KMS-11 (cell line): ENCODE data around the gene PLAGL2.

Experiments
- H2AFZ ChIP-seq: fragments of 200-600 bp; sonication (generic); 2 replicates; pipeline ENCODE4 v1.6.1; 2016; ENCODE audit warnings: antibody characterized with exemption, mixed run types, low read depth
- H3K27ac ChIP-seq: fragments of 200-600 bp; sonication (generic); 2 replicates; pipeline ENCODE4 v1.6.1; 2016; ENCODE audit warnings: mild to moderate bottlenecking, mixed run types
- H3K27me3 ChIP-seq: fragments of 200-600 bp; sonication (generic); 2 replicates; pipeline ENCODE4 v1.6.1; 2017; ENCODE audit warnings: mild to moderate bottlenecking, low read depth, mixed run types, moderate library complexity; ENCODE audit not compliant: insufficient read depth
- H3K36me3 ChIP-seq: fragments of 200-600 bp; sonication (generic); 2 replicates; pipeline ENCODE4 v1.6.1; 2017; ENCODE audit warnings: mild to moderate bottlenecking, mixed run types; ENCODE audit not compliant: insufficient read depth
- H3K4me1 ChIP-seq: fragments of 200-600 bp; sonication (generic); 2 replicates; pipeline ENCODE4 v1.6.1; 2016; ENCODE audit warnings: mild to moderate bottlenecking, low read depth, mixed run types; ENCODE audit not compliant: poor library complexity, severe bottlenecking
- H3K4me2 ChIP-seq: fragments of 200-600 bp; sonication (generic); 2 replicates; pipeline ENCODE4 v1.7.0; 2016; ENCODE audit warnings: mild to moderate bottlenecking, mixed run types
- H3K4me3 ChIP-seq: fragments of 200-600 bp; sonication (generic); IDR thresholded peaks from 2 replicates; pipeline ENCODE4 v1.6.1; 2017; ENCODE audit warnings: low read depth, low read length, mixed read lengths; ENCODE audit not compliant: insufficient read depth
- H3K79me2 ChIP-seq: fragments of 200-600 bp; sonication (generic); 2 replicates; pipeline ENCODE4 v1.6.1; 2016; ENCODE audit warnings: low read depth, mixed run types; ENCODE audit not compliant: insufficient read depth
- H3K9ac ChIP-seq: fragments of 200-600 bp; sonication (generic); 2 replicates; pipeline ENCODE4 v1.6.1; 2016; ENCODE audit warnings: mild to moderate bottlenecking, mixed run types
- H4K20me1 ChIP-seq: fragments of 200-600 bp; sonication (generic); 2 replicates; pipeline ENCODE4 v1.6.1; 2016; ENCODE audit warnings: mild to moderate bottlenecking, mixed run types; ENCODE audit not compliant: insufficient read depth
- CTCF ChIP-seq: fragments of 200-600 bp; sonication (generic); conservative IDR thresholded peaks from 2 replicates; pipeline ENCODE4 v1.6.1; 2017; ENCODE audit warnings: low read depth, mild to moderate bottlenecking, antibody characterized with exemption, low read length, moderate library complexity, mixed read lengths

Gene PLAGL2

DNA sequence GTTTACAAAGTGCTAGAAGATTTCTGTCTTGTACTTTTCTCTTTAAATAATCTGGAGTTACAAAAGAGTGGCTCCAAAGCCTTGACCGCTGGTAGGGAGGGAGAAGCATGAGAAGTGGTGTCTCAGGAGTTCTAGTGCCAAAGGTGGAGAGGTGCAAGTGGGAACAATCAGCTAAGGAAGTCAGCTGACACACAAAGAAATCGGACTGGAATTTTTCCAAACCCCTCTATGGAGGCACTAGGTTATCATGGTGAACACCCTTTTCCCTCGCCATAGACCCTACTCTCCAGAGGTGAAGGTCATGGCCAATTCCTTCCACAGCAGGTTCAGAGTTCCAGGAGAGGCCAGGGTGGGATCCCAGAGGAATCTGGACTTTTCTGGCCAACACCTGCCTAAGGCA, 14.8 kb downstream of the PLAGL2 start:
- no peak for TF ChIP-seq CTCF
- no peak overlapping the region for H3K4me3 ChIP-seq

GRCh38 chr20:32191873-32192272, 15.7 kb downstream of the PLAGL2 start:
- H3K4me2 ChIP-seq: no peak overlapping the region
- no peaks in the 10 kb centered on the region for H4K20me1 ChIP-seq
- H3K4me3 ChIP-seq: no peak overlapping the region
- H3K4me1 ChIP-seq: no peaks in the 10 kb centered on the region
- H3K36me3 ChIP-seq: no peaks in the 10 kb centered on the region
- H3K27ac ChIP-seq: no peak overlapping the region
- H3K27me3 ChIP-seq: no peaks in the 10 kb centered on the region
- H3K79me2 ChIP-seq: no peaks in the 10 kb centered on the region
- TF ChIP-seq CTCF: no peak
- H2AFZ ChIP-seq: no peak overlapping the region
- no peak overlapping the region for H3K9ac ChIP-seq

More for the DNA sequence above, 14.8 kb downstream of the PLAGL2 start:
- Histone ChIP-seq H3K36me3 (no peaks in the 10 kb centered on the region), H3K27ac (no peak overlapping the region), H4K20me1 (no peaks in the 10 kb centered on the region), H3K4me1 (no peaks in the 10 kb centered on the region), H3K27me3 (no peaks in the 10 kb centered on the region), H3K4me2 (no peak overlapping the region), H3K9ac (no peak overlapping the region), H2AFZ (no peak overlapping the region), H3K79me2 (no peaks in the 10 kb centered on the region)

DNA sequence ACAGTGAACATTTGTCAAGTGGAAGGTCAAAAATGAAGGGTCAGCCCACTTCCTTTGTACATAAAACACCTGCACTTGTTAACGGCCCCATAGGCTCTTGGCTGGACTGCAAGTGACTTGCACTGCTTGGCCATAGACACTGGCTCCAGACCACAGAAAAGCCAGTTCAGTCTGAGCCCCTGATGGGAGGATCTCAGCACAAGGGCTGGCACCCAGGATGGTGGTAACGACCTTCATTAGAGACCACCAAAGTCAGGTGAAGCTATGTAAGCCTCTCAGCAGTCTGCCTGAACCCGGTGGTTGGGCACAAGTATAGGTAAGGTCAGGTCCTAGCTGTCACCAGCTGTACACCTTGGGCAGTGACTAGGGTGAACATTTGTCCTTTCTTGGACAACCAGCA, 16.1 kb downstream of the PLAGL2 start:
- TF ChIP-seq CTCF: no peak
- no peak overlapping the region for H3K9ac ChIP-seq
- H3K36me3 ChIP-seq: no peaks in the 10 kb centered on the region
- no peaks in the 10 kb centered on the region for H3K27me3 ChIP-seq
- H3K4me2 ChIP-seq: no peak overlapping the region
- no peaks in the 10 kb centered on the region for H3K79me2 ChIP-seq
- no peaks in the 10 kb centered on the region for H3K4me1 ChIP-seq
- no peak overlapping the region for H3K4me3 ChIP-seq
- H3K27ac ChIP-seq: no peak overlapping the region
- H4K20me1 ChIP-seq: no peaks in the 10 kb centered on the region
- H2AFZ ChIP-seq: no peak overlapping the region

GRCh38 chr20:32190616-32191415, 16.7 kb downstream of the PLAGL2 start:
- no peaks in the 10 kb centered on the region for H3K79me2 ChIP-seq
- H3K4me1 ChIP-seq: no peaks in the 10 kb centered on the region
- no peak overlapping the region for H3K9ac ChIP-seq
- no peak overlapping the region for H3K27ac ChIP-seq
- H3K27me3 ChIP-seq: no peaks in the 10 kb centered on the region
- H4K20me1 ChIP-seq: no peaks in the 10 kb centered on the region
- no peaks in the 10 kb centered on the region for H3K36me3 ChIP-seq
- no peak overlapping the region for H3K4me3 ChIP-seq
- TF ChIP-seq CTCF: no peak
- H2AFZ ChIP-seq: no peak overlapping the region
- no peak overlapping the region for H3K4me2 ChIP-seq
